ENCODE results near the gene PIEZO1. TPM values are rescaled to one million over a fixed set of nuclear protein-coding genes. Genes with fewer than 3 reads are reported as not detected.
A peak's percentile ranks its signal among the peaks of the same experiment; 100 is the strongest.

PIEZO1 gene
- total and polyA plus RNA-seq, 2 experiments from 2014 or later = 30.4 to 70.1 TPM

DNA sequence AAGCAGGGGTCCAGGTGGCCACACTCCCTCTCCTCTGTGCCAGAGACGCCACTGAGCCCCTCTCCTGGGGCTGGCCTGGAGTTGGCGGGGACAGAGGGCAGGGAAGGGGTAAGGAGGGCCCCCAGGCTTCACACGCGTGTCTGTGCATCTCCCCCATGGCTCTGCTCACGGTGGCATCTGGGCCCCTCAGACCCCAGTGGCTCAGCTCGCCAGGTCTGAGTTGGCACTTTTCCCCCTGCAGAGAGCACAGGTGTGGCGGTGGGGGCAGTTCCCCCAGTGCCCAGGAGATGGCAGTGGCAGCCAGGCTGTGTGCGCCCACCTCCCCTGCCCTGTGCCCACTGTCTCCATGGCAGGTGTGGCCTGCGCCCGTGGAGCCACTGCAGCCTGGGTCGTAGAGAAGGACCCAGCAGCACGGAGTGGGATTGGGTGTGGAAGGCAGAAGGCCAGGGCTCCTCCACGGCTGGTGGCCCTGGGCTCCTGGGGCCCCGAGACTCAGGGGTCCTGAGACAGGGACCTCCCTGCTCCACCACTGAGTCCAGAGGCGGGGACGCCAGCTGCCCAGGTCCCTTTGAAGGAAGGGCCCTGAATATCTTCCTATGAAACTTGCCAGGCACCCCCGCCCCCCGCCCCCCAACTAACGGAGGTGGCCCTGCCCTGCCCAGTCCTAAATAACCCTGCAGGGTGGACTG is 31.0 kb upstream of the PIEZO1 start:
- H3K4me2 ChIP-seq = no peak overlapping the region
- H3K36me3 ChIP-seq (ENCODE audit: insufficient read depth) = no peaks in the 10 kb centered on the region
- H3K4me1 Mint-ChIP-seq = peaks cover 12% of the 10 kb centered on the region; the same call in 1 of the 3 replicates
- no peak overlapping the region for H3K27ac ChIP-seq (ENCODE audit: low read depth)
- peak; percentile 30 for ATAC-seq
- no peaks in the 10 kb centered on the region for H3K9me2 ChIP-seq (ENCODE audit: insufficient read depth)
- H2AFZ ChIP-seq = no peak overlapping the region
- H3K4me3 ChIP-seq = no peak overlapping the region
- H3K27ac Mint-ChIP-seq = no peak overlapping the region
- H3F3A ChIP-seq (replicated peaks; ENCODE audit: low read depth) = peaks cover 3% of the 10 kb centered on the region; the same call in 1 of the 2 replicates
- peaks cover 4% of the 10 kb centered on the region for H3K79me2 ChIP-seq (replicated peaks; ENCODE audit: insufficient read depth)
- H3K4me1 ChIP-seq (ENCODE audit: insufficient read depth) = no peaks in the 10 kb centered on the region
- no peak overlapping the region for H3K4me3 Mint-ChIP-seq
- H3K27me3 Mint-ChIP-seq (ENCODE audit: insufficient read depth, low read depth, poor library complexity) = peaks cover 10% of the 10 kb centered on the region
- TF ChIP-seq POLR2AphosphoS5 (IDR thresholded peaks at IDR 0.05; ENCODE audit: low read depth) = peak; percentile 25; the same call in 1 of the 2 replicates
- TF ChIP-seq, protein P1, sequence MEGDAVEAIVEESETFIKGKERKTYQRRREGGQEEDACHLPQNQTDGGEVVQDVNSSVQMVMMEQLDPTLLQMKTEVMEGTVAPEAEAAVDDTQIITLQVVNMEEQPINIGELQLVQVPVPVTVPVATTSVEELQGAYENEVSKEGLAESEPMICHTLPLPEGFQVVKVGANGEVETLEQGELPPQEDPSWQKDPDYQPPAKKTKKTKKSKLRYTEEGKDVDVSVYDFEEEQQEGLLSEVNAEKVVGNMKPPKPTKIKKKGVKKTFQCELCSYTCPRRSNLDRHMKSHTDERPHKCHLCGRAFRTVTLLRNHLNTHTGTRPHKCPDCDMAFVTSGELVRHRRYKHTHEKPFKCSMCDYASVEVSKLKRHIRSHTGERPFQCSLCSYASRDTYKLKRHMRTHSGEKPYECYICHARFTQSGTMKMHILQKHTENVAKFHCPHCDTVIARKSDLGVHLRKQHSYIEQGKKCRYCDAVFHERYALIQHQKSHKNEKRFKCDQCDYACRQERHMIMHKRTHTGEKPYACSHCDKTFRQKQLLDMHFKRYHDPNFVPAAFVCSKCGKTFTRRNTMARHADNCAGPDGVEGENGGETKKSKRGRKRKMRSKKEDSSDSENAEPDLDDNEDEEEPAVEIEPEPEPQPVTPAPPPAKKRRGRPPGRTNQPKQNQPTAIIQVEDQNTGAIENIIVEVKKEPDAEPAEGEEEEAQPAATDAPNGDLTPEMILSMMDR (conservative IDR thresholded peaks at IDR 0.05; ENCODE audit: low read depth in 2 of 2) = peak; percentile 64 to 88
- TF ChIP-seq EZH2 (IDR thresholded peaks at IDR 0.05; ENCODE audit: low read depth, unreplicated experiment) = no peak
- H3K36me3 Mint-ChIP-seq (ENCODE audit: low read depth) = no peaks in the 10 kb centered on the region
- no peaks in the 10 kb centered on the region for H3K9me3 Mint-ChIP-seq
- no peaks in the 10 kb centered on the region for H3K27me3 ChIP-seq (ENCODE audit: insufficient read depth)
- peak; percentile 63 for DNase-seq (ENCODE audit: low spot score)
- H4K20me1 ChIP-seq (replicated peaks; ENCODE audit: insufficient read depth) = no peaks in the 10 kb centered on the region

DNA sequence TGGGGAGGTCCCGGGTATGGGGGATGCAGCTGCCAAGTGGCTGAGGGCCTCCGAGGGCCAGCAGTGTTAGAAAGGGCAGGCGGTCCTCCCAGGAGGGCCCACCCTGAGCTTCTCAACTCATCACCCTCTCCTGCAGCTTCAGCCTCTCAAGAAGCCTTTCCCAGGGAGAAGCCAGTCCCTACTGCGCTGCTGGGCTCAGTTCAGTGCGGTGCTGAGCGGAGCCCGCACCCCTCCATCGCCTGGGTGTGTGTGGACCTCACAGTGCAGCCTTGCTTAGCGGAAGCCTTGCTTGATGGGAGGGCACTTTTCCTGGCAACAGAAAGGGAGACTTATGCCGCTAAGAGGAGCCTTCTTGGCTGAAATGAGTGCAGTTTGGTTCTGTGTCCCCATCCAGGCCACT is 30.2 kb upstream of the PIEZO1 start:
- H3K36me3 ChIP-seq (ENCODE audit: insufficient read depth) = peaks cover 5% of the 10 kb centered on the region; the same call in 1 of the 2 replicates
- H3F3A ChIP-seq (replicated peaks; ENCODE audit: low read depth) = peaks cover 12% of the 10 kb centered on the region; the same call in 1 of the 2 replicates
- Mint-ChIP-seq H3K36me3 (ENCODE audit: low read depth) (peaks cover 7% of the 10 kb centered on the region; the same call in 2 of the 3 replicates), H3K4me1 (peaks cover 13% of the 10 kb centered on the region; the same call in 2 of the 3 replicates), H3K4me3 (no peak overlapping the region), H3K27ac (no peak overlapping the region), H3K9me3 (no peaks in the 10 kb centered on the region), H3K27me3 (ENCODE audit: insufficient read depth, low read depth, poor library complexity) (peaks cover 17% of the 10 kb centered on the region)
- no peak for DNase-seq (ENCODE audit: low spot score)
- H2AFZ ChIP-seq = no peak overlapping the region
- TF ChIP-seq, protein P2, sequence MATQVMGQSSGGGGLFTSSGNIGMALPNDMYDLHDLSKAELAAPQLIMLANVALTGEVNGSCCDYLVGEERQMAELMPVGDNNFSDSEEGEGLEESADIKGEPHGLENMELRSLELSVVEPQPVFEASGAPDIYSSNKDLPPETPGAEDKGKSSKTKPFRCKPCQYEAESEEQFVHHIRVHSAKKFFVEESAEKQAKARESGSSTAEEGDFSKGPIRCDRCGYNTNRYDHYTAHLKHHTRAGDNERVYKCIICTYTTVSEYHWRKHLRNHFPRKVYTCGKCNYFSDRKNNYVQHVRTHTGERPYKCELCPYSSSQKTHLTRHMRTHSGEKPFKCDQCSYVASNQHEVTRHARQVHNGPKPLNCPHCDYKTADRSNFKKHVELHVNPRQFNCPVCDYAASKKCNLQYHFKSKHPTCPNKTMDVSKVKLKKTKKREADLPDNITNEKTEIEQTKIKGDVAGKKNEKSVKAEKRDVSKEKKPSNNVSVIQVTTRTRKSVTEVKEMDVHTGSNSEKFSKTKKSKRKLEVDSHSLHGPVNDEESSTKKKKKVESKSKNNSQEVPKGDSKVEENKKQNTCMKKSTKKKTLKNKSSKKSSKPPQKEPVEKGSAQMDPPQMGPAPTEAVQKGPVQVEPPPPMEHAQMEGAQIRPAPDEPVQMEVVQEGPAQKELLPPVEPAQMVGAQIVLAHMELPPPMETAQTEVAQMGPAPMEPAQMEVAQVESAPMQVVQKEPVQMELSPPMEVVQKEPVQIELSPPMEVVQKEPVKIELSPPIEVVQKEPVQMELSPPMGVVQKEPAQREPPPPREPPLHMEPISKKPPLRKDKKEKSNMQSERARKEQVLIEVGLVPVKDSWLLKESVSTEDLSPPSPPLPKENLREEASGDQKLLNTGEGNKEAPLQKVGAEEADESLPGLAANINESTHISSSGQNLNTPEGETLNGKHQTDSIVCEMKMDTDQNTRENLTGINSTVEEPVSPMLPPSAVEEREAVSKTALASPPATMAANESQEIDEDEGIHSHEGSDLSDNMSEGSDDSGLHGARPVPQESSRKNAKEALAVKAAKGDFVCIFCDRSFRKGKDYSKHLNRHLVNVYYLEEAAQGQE (IDR thresholded peaks at IDR 0.05; ENCODE audit: unreplicated experiment) = no peak
- H4K20me1 ChIP-seq (replicated peaks; ENCODE audit: insufficient read depth) = no peaks in the 10 kb centered on the region; the same call in 1 of the 2 replicates
- no peaks in the 10 kb centered on the region; the same call in 1 of the 2 replicates for H3K4me1 ChIP-seq (ENCODE audit: insufficient read depth)
- no peak overlapping the region for H3K4me3 ChIP-seq
- no peaks in the 10 kb centered on the region for H3K9me2 ChIP-seq (ENCODE audit: insufficient read depth)
- no peak overlapping the region for H3K27ac ChIP-seq (ENCODE audit: low read depth)
- no peaks in the 10 kb centered on the region for H3K27me3 ChIP-seq (ENCODE audit: insufficient read depth)
- H3K79me2 ChIP-seq (replicated peaks; ENCODE audit: insufficient read depth) = peaks cover 12% of the 10 kb centered on the region
- no peak overlapping the region for H3K4me2 ChIP-seq
- no peak for ATAC-seq

Measured in GM23338 (cell line).